CD1c-positive myeloid dendritic cell (primary cell): ENCODE data around the gene KCNK4.
"Not testable (repeated sequence)": the region's sequence is repeated elsewhere in the genome, so short reads cannot be mapped to it uniquely, and the experiment has no call there.

Source experiments
- DNase-seq: peaks from one replicate; pipeline ENCODE4 v3.0.0-alpha.2; 2016; ENCODE audit errors: extremely low spot score

Gene KCNK4

DNA sequence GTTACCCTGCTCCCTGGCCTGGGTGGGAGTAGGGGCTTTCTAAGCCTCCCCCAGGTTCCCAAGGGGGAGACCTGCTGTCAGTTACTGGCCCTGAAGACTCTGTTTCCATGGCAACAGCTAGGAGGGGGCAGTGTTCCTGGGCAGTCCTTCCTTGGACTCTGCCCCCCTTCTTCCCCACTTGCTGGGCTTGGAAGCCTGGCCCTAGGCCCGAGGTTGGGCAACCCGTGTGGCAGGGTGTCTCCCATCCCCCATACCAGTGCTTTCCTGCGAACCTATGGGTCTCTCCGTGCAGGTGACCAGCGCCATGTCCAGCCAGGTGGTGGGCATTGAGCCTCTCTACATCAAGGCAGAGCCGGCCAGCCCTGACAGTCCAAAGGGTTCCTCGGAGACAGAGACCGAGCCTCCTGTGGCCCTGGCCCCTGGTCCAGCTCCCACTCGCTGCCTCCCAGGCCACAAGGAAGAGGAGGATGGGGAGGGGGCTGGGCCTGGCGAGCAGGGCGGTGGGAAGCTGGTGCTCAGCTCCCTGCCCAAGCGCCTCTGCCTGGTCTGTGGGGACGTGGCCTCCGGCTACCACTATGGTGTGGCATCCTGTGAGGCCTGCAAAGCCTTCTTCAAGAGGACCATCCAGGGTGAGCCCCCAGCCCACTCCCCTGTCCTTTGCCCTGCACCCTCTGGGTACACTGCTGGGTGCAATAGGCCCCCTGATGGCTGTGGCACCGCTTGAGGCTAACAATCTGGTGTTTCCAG is 15.9 kb downstream of the KCNK4 start:
- DNase-seq, result no peak

DNA sequence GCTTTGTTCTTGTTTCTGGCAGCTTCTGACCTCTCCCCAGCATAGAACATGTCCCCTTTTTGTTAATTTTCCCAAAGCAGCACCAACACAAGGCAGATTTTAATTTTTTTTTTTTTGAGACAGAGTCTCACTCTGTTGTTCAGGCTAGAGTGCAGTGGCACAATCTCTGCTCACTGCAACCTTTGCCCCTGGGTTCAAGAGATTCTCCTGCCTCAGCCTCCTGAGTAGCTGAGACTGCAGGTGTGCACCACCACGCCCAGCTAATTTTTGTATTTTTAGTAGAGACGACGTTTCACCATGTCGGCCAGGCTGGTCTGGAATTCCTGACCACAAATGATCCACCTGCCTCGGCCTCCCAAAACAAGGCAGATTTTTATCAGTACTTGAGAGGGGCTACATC is 16.7 kb downstream of the KCNK4 start:
- not testable (repeated sequence) for DNase-seq

DNA sequence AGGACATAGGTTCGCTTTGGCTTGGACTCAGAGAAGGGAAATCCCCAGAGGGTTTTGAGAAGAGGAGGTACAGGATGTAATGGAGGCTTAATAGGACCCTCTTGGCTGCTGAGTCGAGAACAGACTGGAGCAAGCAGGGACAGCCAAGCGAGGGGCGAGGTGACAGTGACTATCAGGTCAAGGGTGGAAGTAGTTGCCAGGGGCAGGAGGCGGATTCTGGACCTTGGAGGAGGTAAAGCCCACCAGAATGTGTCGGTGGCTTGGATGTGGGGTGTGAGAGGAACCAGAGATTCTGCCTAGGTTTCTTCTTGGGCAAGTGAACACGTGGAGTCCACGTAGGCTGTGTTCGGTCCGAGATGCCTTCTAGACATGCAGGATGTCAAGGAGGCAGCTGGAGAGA is 21.8 kb downstream of the KCNK4 start:
- DNase-seq, result no peak

DNA sequence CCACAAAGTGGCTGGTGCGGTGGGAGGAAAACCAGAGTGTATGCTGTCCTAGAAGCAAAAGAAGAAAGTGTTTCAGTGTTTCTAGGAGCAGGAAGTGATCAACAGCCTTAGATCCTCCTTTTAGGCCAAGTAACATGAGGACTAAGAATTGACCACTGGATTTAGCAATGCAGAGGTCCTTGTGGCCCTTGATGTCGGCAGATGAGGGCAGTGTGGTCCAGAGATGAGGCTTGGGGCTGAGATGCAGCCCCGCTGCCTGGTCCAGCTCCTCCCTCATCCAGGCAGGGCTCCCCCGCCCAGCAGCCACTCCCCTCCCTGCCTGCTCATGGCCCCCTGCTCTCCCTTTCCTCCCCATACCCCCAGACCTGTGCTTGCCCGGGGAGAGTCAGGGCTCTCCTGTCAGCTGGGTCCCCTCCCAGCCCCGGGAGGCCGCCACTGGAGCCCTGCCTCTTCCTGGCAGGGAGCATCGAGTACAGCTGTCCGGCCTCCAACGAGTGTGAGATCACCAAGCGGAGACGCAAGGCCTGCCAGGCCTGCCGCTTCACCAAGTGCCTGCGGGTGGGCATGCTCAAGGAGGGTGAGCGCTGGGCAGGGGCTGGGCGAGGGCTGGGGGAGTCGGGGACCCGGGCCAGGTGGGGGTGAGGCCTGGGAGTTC is 22.5 kb downstream of the KCNK4 start:
- no peak for DNase-seq

DNA sequence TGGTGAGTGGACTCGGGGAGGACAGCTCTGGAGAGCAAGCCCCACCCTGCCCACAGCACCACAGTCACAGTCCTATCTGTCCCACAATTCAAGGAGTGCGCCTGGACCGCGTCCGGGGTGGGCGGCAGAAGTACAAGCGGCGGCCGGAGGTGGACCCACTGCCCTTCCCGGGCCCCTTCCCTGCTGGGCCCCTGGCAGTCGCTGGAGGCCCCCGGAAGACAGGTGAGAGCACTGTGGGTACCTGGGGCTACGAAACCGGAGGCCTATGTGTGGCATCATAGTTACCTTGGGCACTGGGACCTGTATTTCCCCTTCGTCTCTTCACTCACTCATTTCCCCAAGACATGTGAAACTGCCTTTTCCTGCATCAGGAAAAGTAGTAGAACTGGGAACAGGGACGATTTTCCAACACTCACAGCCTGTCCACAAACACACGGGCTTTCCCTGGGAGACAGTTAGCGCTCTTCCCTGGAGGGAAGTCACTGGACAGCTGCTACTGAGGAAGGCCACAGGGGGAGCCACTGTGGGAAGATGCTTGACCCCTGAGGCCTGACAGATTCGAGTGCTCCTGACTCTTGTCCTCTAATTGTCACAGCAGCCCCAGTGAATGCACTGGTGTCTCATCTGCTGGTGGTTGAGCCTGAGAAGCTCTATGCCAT is 23.2 kb downstream of the KCNK4 start:
- DNase-seq, result no peak

DNA sequence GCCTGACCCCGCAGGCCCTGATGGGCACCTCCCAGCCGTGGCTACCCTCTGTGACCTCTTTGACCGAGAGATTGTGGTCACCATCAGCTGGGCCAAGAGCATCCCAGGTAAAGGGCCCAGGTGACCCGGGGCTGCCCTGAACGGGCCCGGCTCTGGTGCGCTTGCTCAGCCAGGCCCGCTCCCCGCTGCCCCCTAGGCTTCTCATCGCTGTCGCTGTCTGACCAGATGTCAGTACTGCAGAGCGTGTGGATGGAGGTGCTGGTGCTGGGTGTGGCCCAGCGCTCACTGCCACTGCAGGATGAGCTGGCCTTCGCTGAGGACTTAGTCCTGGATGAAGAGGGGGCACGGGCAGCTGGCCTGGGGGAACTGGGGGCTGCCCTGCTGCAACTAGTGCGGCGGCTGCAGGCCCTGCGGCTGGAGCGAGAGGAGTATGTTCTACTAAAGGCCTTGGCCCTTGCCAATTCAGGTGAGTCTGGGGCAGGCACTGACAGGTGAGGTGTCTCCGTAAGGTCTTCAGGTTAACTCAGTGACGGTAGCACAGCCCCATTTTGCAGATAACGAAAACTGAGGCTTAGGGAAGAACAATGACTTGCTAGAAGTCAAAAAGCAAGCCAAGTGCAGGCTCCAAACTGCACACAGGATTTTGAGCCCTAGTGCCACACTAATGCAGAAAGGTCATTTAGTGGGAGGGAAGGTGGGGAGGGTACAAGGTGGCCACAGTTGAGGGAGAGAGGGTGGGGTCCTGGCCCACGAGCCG is 23.9 kb downstream of the KCNK4 start:
- DNase-seq, result no peak

DNA sequence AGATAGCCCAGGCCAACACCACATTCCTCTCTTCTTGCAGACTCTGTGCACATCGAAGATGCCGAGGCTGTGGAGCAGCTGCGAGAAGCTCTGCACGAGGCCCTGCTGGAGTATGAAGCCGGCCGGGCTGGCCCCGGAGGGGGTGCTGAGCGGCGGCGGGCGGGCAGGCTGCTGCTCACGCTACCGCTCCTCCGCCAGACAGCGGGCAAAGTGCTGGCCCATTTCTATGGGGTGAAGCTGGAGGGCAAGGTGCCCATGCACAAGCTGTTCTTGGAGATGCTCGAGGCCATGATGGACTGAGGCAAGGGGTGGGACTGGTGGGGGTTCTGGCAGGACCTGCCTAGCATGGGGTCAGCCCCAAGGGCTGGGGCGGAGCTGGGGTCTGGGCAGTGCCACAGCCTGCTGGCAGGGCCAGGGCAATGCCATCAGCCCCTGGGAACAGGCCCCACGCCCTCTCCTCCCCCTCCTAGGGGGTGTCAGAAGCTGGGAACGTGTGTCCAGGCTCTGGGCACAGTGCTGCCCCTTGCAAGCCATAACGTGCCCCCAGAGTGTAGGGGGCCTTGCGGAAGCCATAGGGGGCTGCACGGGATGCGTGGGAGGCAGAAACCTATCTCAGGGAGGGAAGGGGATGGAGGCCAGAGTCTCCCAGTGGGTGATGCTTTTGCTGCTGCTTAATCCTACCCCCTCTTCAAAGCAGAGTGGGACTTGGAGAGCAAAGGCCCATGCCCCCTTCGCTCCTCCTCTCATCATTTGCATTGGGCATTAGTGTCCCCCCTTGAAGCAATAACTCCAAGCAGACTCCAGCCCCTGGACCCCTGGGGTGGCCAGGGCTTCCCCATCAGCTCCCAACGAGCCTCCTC is 24.8 kb downstream of the KCNK4 start:
- not testable (repeated sequence) for DNase-seq

DNA sequence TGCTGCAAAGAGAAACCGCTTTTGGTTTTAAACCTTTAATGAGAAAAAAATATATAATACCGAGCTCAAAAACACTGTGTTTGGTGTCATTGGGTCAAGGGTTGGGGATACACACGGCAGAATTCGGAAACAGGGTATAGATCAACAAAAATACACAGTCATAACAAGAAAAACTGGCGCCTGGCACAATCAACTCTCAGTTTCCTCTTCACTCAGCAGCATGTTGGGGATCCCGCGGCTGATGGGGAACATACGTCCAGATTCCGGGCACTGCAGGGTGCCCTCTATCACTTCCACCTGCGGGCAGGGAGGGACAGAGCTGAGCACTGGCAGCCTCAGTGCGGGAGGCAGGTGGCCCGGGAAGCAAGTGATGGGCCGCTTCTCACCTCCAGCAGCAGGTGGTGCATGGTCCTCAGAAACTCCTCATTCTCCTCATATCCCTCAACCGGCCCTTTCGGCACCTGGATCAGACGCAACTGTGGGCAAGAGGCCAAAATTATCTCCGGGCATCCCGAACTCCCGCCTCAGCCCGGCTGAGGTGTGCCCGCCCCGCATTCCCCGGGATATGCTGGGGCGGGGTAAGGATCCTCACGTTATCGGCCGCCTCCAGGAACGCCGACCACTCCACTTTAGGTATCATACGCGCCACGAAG is 25.7 kb downstream of the KCNK4 start:
- peak; percentile 53 for DNase-seq

DNA sequence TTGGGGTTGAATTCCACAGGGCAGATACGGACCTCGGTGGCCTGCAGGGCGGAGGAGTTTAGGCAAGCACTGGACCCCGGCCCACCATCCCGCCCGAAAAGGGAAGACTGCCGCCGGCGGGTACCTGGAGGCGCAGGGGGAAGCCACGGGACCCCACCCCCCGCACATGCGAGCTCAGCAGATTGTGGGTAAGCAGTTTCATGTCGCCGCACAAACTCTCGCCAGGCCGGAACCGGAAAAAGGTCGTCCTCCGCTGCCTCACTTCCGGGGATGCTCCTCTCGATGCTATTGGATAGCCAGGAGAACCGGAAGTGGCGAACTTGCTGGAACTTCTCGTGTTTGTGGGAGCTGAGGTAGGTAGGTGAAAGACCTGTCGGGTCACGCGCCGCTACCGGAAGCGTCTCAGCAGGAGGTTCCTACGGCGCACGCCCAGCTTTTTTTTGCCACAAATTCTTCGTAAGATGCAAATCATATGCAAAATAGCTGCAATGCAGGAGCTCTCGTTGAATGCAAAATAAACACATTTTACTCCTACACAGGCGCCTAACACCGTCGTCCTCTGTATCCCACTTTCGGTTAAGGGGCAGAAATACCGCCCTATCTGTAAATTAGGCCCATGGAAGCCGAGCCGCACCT is 26.3 kb downstream of the KCNK4 start, which contains the start of gene TRMT112:
Gene TRMT112, minus strand, starts transcription at position 235 of the 636 bp plus-strand sequence. Its CDS starts 33 bp downstream, at position 202.
- peak; percentile 99 for DNase-seq

DNA sequence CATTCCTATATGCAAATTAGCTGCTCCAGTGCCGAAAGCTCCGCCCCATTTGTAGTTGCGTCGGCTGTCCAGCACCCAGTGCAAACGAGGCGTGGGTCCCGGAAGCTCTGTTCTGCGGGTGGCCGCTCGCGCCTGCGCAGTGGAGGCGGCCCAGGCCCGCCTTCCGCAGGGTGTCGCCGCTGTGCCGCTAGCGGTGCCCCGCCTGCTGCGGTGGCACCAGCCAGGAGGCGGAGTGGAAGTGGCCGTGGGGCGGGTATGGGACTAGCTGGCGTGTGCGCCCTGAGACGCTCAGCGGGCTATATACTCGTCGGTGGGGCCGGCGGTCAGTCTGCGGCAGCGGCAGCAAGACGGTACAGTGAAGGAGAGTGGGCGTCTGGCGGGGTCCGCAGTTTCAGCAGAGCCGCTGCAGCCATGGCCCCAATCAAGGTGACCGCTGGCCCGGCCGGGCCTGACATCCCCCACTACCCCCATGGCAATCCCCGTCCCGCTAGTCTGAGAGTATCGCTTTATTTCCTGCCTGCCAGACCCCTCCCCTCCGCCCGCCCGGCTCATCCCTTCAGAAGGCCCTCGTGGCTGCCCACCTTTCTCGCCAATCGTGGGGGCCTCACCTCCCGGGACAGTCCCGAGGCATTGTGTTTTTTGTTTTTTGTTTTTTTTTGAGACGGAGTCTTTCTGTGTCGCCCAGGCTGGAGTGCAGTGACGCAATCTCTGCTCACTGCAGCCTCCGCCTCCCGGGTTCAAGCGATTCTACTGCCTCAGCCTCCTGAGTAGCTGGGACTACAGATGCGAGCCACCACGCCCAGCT is 27.1 kb downstream of the KCNK4 start, which contains the start of gene PRDX5:
Gene PRDX5, plus strand, starts transcription at position 161 of the 805 bp plus-strand sequence. Its CDS starts 95 bp downstream, at position 256.
- peak; percentile 98 for DNase-seq

DNA sequence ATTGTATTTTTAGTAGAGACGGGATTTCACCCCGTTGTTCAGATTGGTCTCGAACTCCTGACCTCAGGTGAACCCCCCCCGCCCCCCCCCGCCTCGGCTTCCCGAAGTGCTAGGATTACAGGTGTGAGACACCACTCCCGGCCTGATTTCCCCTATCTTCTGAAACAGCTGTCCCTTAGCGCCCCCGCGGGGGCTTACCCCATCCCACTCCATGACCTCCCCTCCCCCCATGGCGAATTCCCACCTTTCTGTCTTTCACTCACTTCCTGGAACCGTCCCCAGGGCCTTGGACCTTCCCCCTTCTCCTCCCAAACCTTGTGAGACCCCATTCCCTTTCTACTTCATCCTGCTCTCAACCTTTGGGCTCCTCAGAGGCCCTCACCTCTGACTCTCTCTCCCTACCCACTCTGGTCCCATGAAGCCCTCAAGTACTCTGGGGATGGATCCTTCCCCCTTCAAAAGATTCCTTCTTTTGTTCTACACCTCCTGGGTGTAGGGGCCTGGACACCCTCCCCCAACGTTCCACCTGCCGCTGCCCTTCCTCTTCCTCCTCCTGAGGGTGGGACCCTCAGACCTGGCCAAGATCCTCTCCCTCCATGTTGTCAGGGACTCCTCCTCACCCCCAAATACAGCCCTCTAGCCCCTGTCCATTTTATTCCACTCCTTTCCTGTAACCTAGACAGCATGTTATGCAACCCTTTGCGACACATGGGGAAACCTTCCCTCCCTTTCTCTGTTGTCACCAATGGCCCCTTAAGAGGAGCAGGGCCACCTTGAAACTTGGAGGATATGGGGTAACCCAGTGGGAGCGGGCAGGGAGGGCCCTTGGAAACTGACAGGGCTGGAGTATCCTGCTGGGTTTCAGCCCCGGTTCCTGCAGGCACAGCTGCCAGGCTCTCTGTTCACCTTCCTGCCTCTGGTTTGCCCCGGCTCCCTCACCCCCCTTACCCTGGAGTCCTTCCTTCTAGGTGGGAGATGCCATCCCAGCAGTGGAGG is 28.0 kb downstream of the KCNK4 start:
- DNase-seq, result no peak

DNA sequence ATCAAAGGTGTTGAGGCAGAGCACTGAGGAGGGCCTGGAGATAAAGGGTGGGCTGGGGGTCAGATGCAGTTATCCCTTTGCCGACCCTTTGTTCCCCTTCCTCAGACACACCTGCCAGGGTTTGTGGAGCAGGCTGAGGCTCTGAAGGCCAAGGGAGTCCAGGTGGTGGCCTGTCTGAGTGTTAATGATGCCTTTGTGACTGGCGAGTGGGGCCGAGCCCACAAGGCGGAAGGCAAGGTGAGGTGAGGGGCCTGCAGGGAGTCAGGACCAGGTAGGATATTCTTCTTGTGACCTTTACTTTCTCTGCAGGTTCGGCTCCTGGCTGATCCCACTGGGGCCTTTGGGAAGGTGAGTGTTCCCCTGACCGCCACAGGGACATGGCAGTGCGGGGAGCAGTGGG is 29.5 kb downstream of the KCNK4 start:
- DNase-seq, result no peak

DNA sequence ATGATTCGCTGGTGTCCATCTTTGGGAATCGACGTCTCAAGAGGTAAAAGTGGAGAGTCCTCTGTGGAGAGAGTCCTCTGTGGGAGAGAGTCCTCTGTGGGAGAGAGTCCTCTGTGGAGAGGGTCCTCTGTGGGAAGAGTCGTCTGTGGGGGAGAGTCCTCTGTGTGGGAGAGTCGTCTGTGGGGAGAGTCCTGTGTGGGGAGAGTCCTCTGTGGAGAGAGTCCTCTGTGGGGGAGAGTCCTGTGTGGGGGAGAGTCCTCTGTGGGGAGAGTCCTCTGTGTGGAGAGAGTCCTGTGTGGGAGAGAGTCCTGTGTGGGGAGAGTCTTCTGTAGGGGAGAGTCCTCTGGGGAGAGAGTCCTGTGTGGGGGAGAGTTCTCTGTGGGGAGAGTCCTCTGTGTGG is 29.9 kb downstream of the KCNK4 start:
- no peak for DNase-seq

DNA sequence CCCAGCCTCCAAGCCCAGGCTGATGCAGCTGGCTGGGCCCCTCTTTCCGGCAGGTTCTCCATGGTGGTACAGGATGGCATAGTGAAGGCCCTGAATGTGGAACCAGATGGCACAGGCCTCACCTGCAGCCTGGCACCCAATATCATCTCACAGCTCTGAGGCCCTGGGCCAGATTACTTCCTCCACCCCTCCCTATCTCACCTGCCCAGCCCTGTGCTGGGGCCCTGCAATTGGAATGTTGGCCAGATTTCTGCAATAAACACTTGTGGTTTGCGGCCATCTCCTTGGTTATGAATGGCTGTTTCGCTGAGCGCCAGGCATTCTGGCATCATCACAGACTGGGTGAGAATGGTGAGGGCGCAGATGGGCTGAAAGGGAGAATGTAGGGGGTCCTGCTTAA is 30.4 kb downstream of the KCNK4 start:
- DNase-seq, result no peak

DNA sequence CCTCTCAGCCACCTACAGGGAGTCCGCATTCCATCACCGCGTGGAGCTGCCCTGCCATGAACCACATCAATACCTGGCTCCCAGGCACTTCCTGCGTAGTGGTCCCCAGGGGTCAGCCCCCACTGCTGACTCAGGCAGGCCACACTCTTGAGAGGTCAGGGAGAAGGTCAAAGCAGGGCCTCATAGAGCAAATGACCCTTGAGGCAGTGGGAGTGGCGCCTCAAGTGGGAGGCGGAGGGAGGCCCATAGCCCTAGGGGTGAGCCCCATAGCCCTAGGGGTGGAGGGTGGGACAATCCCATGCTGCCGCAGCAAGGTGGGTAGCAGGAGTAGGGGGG is 31.8 kb downstream of the KCNK4 start:
- DNase-seq, result no peak

DNA sequence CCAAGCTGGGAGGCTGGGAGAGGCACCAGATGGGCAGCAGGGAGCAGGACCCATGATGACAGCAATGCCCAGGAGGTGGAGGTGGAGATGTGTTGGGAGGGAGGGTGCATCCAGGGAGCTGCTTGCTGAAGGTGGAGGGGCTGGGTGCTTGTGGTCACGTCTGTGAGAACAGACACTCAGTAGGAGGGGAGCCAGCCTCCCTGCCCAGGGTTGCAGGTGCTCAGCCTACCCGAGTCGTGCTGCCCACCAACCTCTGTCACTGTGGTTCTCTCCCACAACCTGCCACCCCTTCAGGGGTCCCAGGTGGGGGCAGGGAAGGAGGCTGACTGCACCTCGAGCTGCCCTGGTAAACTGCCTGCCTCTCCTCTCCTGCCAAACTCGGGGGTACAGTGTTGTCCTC is 32.3 kb downstream of the KCNK4 start:
- DNase-seq, result no peak

DNA sequence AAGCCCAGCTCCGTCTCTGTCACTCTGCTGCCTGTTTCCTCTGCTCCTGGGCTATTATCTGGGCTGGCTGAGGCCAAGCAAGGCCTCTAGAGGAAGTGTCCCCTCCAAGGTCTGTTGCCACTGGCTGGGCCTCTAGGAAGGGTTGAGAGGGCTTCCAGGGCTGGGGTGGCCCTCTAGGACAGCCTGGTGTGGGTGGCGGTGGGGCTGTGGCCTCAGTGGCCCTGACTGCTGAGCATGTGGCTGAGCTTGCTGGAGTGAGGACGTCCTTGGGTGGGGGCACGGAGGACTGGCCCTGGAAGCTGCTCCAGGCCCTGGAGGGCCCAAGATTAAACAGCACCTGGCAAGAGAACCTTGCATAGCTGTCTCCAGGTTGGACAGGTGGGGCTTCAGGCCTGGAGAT is 32.9 kb downstream of the KCNK4 start:
- DNase-seq, result not testable (repeated sequence)
